HAP-1 (cell line): Measurements from ENCODE around the gene PRRC1.

ENCODE experiments used
- DNase-seq, 2 experiments: peaks; one replicate each; pipeline ENCODE4 v3.0.0-alpha.2; 2016 to 2020; ENCODE audit warnings: low spot score in 2 of 2
- H3K27me3 ChIP-seq: fragments of 250-450 bp; sonication (Bioruptor Pico); 2 replicates; pipeline ENCODE4 v1.5.1; 2020; ENCODE audit warnings: low read depth, mild to moderate bottlenecking, moderate library complexity
- H3K36me3 ChIP-seq: fragments of 250-450 bp; sonication (Bioruptor Pico); replicated peaks from 2 replicates; pipeline ENCODE4 v1.5.1; 2020; ENCODE audit warnings: mild to moderate bottlenecking
- H3K4me1 ChIP-seq: fragments of 250-450 bp; sonication (Bioruptor Pico); 2 replicates; pipeline ENCODE4 v1.5.1; 2020; ENCODE audit warnings: mild to moderate bottlenecking
- H3K4me3 ChIP-seq: fragments of 250-450 bp; sonication (Bioruptor Pico); 2 replicates; pipeline ENCODE4 v1.5.1; 2020; ENCODE audit warnings: mild to moderate bottlenecking, moderate library complexity
- H3K9me3 ChIP-seq: fragments of 250-450 bp; sonication (Bioruptor Pico); 2 replicates; pipeline ENCODE4 v1.5.1; 2020; ENCODE audit warnings: mild to moderate bottlenecking, moderate library complexity
- in situ Hi-C: fragments of 300-500 bp; cut with MboI; formaldehyde crosslinking; loops from 3 replicates; pipeline ENCODE4 v1.14.3; 2020; ENCODE audit warnings: low sequenced_read_pairs, inconsistent platforms, mixed read lengths

The PRRC1 gene

GRCh38 chr5:127595484-127596368 lies 78.3 kb downstream of the PRRC1 start:
- no peaks in the 10 kb centered on the region for H3K9me3 ChIP-seq
- peak; percentile 17 to 43 for DNase-seq
- peaks cover 21% of the 10 kb centered on the region for H3K4me1 ChIP-seq
- in situ Hi-C loops, result no loop called here
- H3K36me3 ChIP-seq, result no peaks in the 10 kb centered on the region
- H3K27me3 ChIP-seq, result no peaks in the 10 kb centered on the region
- H3K4me3 ChIP-seq, result no peak overlapping the region

GRCh38 chr5:127596501-127596900 lies 79.1 kb downstream of the PRRC1 start:
- in situ Hi-C loops, result no loop called here
- no peak overlapping the region for H3K4me3 ChIP-seq
- H3K27me3 ChIP-seq, result no peaks in the 10 kb centered on the region
- peaks cover 25% of the 10 kb centered on the region for H3K4me1 ChIP-seq
- DNase-seq, result no peak
- H3K9me3 ChIP-seq, result no peaks in the 10 kb centered on the region
- H3K36me3 ChIP-seq, result no peaks in the 10 kb centered on the region

- in situ Hi-C loops, result no loop called here
- no peak for DNase-seq
- no peaks in the 10 kb centered on the region for H3K36me3 ChIP-seq
- peaks cover 51% of the 10 kb centered on the region for H3K4me1 ChIP-seq
- no peaks in the 10 kb centered on the region for H3K9me3 ChIP-seq
- H3K4me3 ChIP-seq, result no peak overlapping the region
- H3K27me3 ChIP-seq, result no peaks in the 10 kb centered on the region
Observed at GRCh38 chr5:127599320-127599719, 81.9 kb downstream of the PRRC1 start.

GRCh38 chr5:127599847-127600246 lies 82.4 kb downstream of the PRRC1 start:
- H3K36me3 ChIP-seq, result no peaks in the 10 kb centered on the region
- H3K4me3 ChIP-seq, result no peak overlapping the region
- no peaks in the 10 kb centered on the region for H3K27me3 ChIP-seq
- no peaks in the 10 kb centered on the region for H3K9me3 ChIP-seq
- in situ Hi-C loops, result no loop called here
- peaks cover 51% of the 10 kb centered on the region for H3K4me1 ChIP-seq
- no peak for DNase-seq

GRCh38 chr5:127601111-127601510 lies 83.7 kb downstream of the PRRC1 start:
- no peaks in the 10 kb centered on the region for H3K36me3 ChIP-seq
- peak; percentile 48 to 96 for DNase-seq
- peaks cover 53% of the 10 kb centered on the region for H3K4me1 ChIP-seq
- in situ Hi-C loops, result no loop called here
- H3K4me3 ChIP-seq, result no peak overlapping the region
- no peaks in the 10 kb centered on the region for H3K9me3 ChIP-seq
- no peaks in the 10 kb centered on the region for H3K27me3 ChIP-seq

- Histone ChIP-seq H3K36me3 (no peaks in the 10 kb centered on the region), H3K4me3 (no peak overlapping the region), H3K4me1 (peaks cover 50% of the 10 kb centered on the region), H3K27me3 (no peaks in the 10 kb centered on the region), H3K9me3 (no peaks in the 10 kb centered on the region)
- in situ Hi-C loops, result no loop called here
- peak in 1 of 2 experiments; percentile 70 for DNase-seq
Observed at GRCh38 chr5:127601601-127602000, 84.2 kb downstream of the PRRC1 start.

GRCh38 chr5:127602481-127602880 lies 85.0 kb downstream of the PRRC1 start:
- H3K36me3 ChIP-seq, result no peaks in the 10 kb centered on the region
- H3K4me3 ChIP-seq, result no peak overlapping the region
- peak in 1 of 2 experiments; percentile 15 for DNase-seq
- H3K9me3 ChIP-seq, result no peaks in the 10 kb centered on the region
- peaks cover 50% of the 10 kb centered on the region for H3K4me1 ChIP-seq
- no peaks in the 10 kb centered on the region for H3K27me3 ChIP-seq
- in situ Hi-C loops, result no loop called here

GRCh38 chr5:127602896-127603844 lies 85.7 kb downstream of the PRRC1 start:
- in situ Hi-C loops, result no loop called here
- DNase-seq, result peak; percentile 23 to 32
- Histone ChIP-seq H3K36me3 (no peaks in the 10 kb centered on the region), H3K4me3 (no peak overlapping the region), H3K27me3 (no peaks in the 10 kb centered on the region), H3K9me3 (no peaks in the 10 kb centered on the region), H3K4me1 (peaks cover 50% of the 10 kb centered on the region)
